ENCODE results near the gene IDI1. TPM values are rescaled to one million over a fixed set of nuclear protein-coding genes. Genes with fewer than 3 reads are reported as not detected.

Gene IDI1
- total and polyA plus RNA-seq, 2 of the 4 experiments (the other 2 are of a cell fraction): 27.3 to 27.4 TPM

- in situ Hi-C loops (cut with MboI; ENCODE audit: low sequenced_read_pairs): no loop called here
- no peak overlapping the region for H3K4ac ChIP-seq (ENCODE audit: low read depth, low read length)
- H3K36me3 ChIP-seq (ENCODE audit: control insufficient read depth, insufficient read depth, low read length): peaks cover 34% of the 10 kb centered on the region
- BruUV-seq (replicated peaks): no TSS peak
- H2BK5ac ChIP-seq (ENCODE audit: low read depth, low read length, poor library complexity, severe bottlenecking): no peak overlapping the region
- DNase-seq (no peak), ATAC-seq (ENCODE audit: low read depth) (no peak)
- intact Hi-C loops (cut with micrococcal nuclease): no loop called here
- no peak overlapping the region for H2AFZ ChIP-seq (replicated peaks; ENCODE audit: low read length, poor library complexity)
- H2BK120ac ChIP-seq (ENCODE audit: low read depth, low read length): no peak overlapping the region
- no peak overlapping the region for H3K23ac ChIP-seq (ENCODE audit: low read depth, low read length)
- H3K9me1 ChIP-seq (ENCODE audit: insufficient read depth, low read length): peaks cover 10% of the 10 kb centered on the region
- ChIA-PET CTCF (no interaction called here), POLR2A (ENCODE audit: unreplicated experiment) (no interaction called here)
- H3K56ac ChIP-seq (ENCODE audit: extremely low read depth, insufficient read depth, low read length): no peak overlapping the region
- H3K14ac ChIP-seq (replicated peaks; ENCODE audit: low read depth, low read length): no peak overlapping the region
- H3K4me2 ChIP-seq (ENCODE audit: low read depth, low read length): no peak overlapping the region
- dilution Hi-C loops (cut with HindIII; ENCODE audit: low sequenced_read_pairs, unreplicated experiment): no loop called here
- H4K8ac ChIP-seq (ENCODE audit: low read depth in 2 of 2, low read length in 2 of 2): no peak overlapping the region
- H2AK5ac ChIP-seq (ENCODE audit: low read depth, low read length): no peak overlapping the region
- peaks cover 46% of the 10 kb centered on the region for H4K20me1 ChIP-seq (ENCODE audit: insufficient read depth, low read length)
- H4K91ac ChIP-seq (ENCODE audit: insufficient read depth, low read depth, low read length): no peak overlapping the region
- no peak overlapping the region for H3K9ac ChIP-seq (ENCODE audit: low read depth, low read length)
- no peak overlapping the region for H3K4me3 ChIP-seq (ENCODE audit: insufficient read depth, low read depth, low read length)
- H2BK20ac ChIP-seq (ENCODE audit: low read depth, low read length): no peak overlapping the region
- H3K4me1 ChIP-seq (ENCODE audit: control insufficient read depth, insufficient read depth, low read length): peaks cover 4% of the 10 kb centered on the region; the same call in 1 of the 2 replicates
- H3K27me3 ChIP-seq (ENCODE audit: control insufficient read depth, insufficient read depth, low read length): no peaks in the 10 kb centered on the region
- H2AK9ac ChIP-seq (replicated peaks; ENCODE audit: low read depth, low read length, poor library complexity): no peak overlapping the region
- H3K79me1 ChIP-seq (ENCODE audit: low read depth in 1 of 2, low read length in 2 of 2): peaks cover 42 to 47% of the 10 kb centered on the region in 2 experiments
- H3K9me3 ChIP-seq (ENCODE audit: control insufficient read depth, insufficient read depth, low read length): no peaks in the 10 kb centered on the region
- no peak overlapping the region for H3K27ac ChIP-seq (ENCODE audit: insufficient read depth, low read length)
- H2BK15ac ChIP-seq (ENCODE audit: low read depth, low read length): no peak overlapping the region
- TF ChIP-seq, protein P1, sequence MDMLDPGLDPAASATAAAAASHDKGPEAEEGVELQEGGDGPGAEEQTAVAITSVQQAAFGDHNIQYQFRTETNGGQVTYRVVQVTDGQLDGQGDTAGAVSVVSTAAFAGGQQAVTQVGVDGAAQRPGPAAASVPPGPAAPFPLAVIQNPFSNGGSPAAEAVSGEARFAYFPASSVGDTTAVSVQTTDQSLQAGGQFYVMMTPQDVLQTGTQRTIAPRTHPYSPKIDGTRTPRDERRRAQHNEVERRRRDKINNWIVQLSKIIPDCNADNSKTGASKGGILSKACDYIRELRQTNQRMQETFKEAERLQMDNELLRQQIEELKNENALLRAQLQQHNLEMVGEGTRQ (IDR thresholded peaks at IDR 0.05; ENCODE audit: low read depth, low read length): no peak
- TF ChIP-seq CEBPB (IDR thresholded peaks at IDR 0.05; ENCODE audit: low read depth, low read length) (no peak), MAZ (IDR thresholded peaks at IDR 0.05; ENCODE audit: borderline replicate concordance, low read depth, low read length) (no peak), ELK1 (IDR thresholded peaks at IDR 0.05; ENCODE audit: borderline replicate concordance, low read depth, low read length) (no peak), CTCF (conservative IDR thresholded peaks at IDR 0.05; ENCODE audit: low read depth, low read length) (no peak), BHLHE40 (IDR thresholded peaks at IDR 0.05; ENCODE audit: low read depth, low read length) (no peak), SMC3 (IDR thresholded peaks at IDR 0.05; ENCODE audit: low read depth, low read length) (no peak), RAD21 (IDR thresholded peaks at IDR 0.05; ENCODE audit: low read length) (no peak), RFX5 (IDR thresholded peaks at IDR 0.05; ENCODE audit: low read depth, low read length) (no peak), POLR2A (IDR thresholded peaks at IDR 0.05; ENCODE audit: low read depth, low read length) (no peak)
- H3K18ac ChIP-seq (ENCODE audit: low read depth, low read length): no peak overlapping the region
- no peak overlapping the region for H4K5ac ChIP-seq (ENCODE audit: low read depth, low read length)
Observed at GRCh38 chr10:992871-993270, 56.0 kb downstream of the IDI1 start.
